T-helper 1 cell treated with Interleukin-12 subunit alpha and Interleukin-12 subunit beta and Interleukin-4 antibody, amounts not matched to agents 30 μg/mL and 1 μg/mL, for 36 hours (primary cell): ENCODE results near the gene ELN.

ENCODE experiments used
- H3K27ac Mint-ChIP-seq: one replicate; pipeline ENCODE4 v1.8.0; 2021; ENCODE audit warnings: mild to moderate bottlenecking, mixed read lengths
- H3K27me3 Mint-ChIP-seq: one replicate; pipeline ENCODE4 v1.8.0; 2021; ENCODE audit warnings: low read depth, mixed read lengths
- H3K36me3 Mint-ChIP-seq: one replicate; pipeline ENCODE4 v1.8.0; 2021; ENCODE audit warnings: low read depth, mixed read lengths
- H3K4me1 Mint-ChIP-seq: one replicate; pipeline ENCODE4 v1.8.0; 2021; ENCODE audit warnings: low read depth, mixed read lengths
- H3K4me3 Mint-ChIP-seq: one replicate; pipeline ENCODE4 v1.8.0; 2021; ENCODE audit warnings: mild to moderate bottlenecking, moderate library complexity, mixed read lengths
- H3K9me3 Mint-ChIP-seq: one replicate; pipeline ENCODE4 v1.8.0; 2021; ENCODE audit warnings: mixed read lengths

Gene ELN

DNA sequence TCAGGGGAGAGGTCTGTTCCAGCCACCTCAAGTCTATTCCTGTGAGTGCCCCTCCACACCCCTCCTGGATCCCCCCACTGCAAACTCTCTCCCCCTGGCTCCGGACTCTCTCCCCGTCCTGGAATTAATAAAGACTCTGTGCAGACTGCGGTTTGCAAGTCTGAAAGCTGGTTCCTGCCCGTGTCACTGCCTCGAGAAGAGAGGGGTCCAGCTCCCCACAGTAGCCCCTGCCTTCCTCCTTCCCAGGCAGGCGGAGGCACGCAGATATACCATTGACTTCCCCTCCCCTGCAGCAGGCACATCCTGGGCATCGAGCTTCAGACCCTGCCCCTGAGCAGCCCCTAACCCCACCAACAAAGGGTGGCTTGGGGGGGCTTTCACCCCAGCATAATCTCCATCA lies 2.2 kb upstream of the ELN start:
- Mint-ChIP-seq H3K27me3 (peaks cover 43% of the 10 kb centered on the region), H3K4me3 (no peak overlapping the region), H3K9me3 (no peaks in the 10 kb centered on the region), H3K36me3 (no peaks in the 10 kb centered on the region), H3K4me1 (no peaks in the 10 kb centered on the region), H3K27ac (no peak overlapping the region)

DNA sequence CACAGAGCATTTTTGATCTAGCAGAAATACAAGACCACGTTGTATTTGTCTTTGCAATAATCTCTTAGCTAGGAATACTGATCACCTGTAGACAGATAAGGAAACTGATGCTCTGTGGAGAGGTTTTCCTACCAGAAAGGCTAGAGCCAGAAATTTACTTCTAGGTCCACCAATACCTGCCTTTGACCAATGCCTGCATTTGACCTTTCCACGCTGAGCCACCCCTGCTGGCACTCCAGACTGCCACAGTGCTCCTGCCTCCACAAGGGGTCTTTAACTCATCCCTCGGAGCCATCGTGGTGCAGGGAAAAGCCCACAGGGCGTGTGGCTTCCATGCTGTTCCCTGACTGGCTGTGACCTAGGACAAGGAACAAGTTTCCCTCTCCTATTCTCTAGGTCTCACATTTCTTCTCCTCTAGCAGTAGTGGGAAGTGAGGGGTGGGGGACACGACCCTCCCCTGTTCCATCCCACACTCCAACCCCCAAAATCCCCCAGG lies 1.5 kb upstream of the ELN start:
- H3K27me3 Mint-ChIP-seq: peaks cover 50% of the 10 kb centered on the region
- no peaks in the 10 kb centered on the region for H3K36me3 Mint-ChIP-seq
- H3K9me3 Mint-ChIP-seq: no peaks in the 10 kb centered on the region
- H3K27ac Mint-ChIP-seq: no peak overlapping the region
- no peak overlapping the region for H3K4me3 Mint-ChIP-seq
- no peaks in the 10 kb centered on the region for H3K4me1 Mint-ChIP-seq

- peaks cover 55% of the 10 kb centered on the region for H3K27me3 Mint-ChIP-seq
- no peaks in the 10 kb centered on the region for H3K9me3 Mint-ChIP-seq
Measured at GRCh38 chr7:74026903-74027682, 880 bp upstream of the ELN start.

DNA sequence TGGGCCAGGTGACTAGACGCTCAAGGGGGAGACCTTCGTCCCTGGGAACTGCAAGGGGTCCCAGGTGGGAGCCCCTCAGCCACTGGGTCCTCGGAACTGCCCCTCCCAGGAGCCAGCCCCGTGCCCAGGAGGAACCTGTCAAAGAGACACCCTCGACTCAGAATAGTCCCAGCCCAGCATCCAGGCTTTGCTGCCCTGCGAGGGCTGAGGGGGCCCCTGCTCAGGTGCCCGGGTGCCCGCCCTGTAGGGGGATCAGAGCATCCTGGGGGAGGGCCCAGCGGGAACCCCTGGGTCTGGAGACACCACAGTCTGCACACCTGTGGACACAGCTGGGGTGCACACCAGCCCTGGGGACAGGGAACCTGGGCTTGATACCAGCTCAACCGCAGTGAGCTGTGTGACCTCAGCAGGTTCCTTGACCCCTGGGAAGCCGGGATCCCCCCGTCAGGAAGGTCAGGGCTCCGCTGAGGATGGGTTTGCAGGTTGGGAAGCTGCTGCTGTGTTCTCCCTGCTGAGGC lies 407 bp downstream of the ELN start:
- Mint-ChIP-seq H3K27me3 (peaks cover 58% of the 10 kb centered on the region), H3K9me3 (no peaks in the 10 kb centered on the region), H3K36me3 (no peaks in the 10 kb centered on the region), H3K4me1 (no peaks in the 10 kb centered on the region), H3K27ac (no peak overlapping the region), H3K4me3 (no peak overlapping the region)

More at GRCh38 chr7:74026903-74027682, 880 bp upstream of the ELN start:
- H3K27ac Mint-ChIP-seq: no peak overlapping the region
- no peaks in the 10 kb centered on the region for H3K36me3 Mint-ChIP-seq
- no peaks in the 10 kb centered on the region for H3K4me1 Mint-ChIP-seq
- no peak overlapping the region for H3K4me3 Mint-ChIP-seq

GRCh38 chr7:74029089-74029785 lies 1.3 kb downstream of the ELN start:
- H3K36me3 Mint-ChIP-seq: no peaks in the 10 kb centered on the region
- no peak overlapping the region for H3K4me3 Mint-ChIP-seq
- H3K27me3 Mint-ChIP-seq: peaks cover 58% of the 10 kb centered on the region
- H3K27ac Mint-ChIP-seq: no peak overlapping the region
- no peaks in the 10 kb centered on the region for H3K4me1 Mint-ChIP-seq
- H3K9me3 Mint-ChIP-seq: no peaks in the 10 kb centered on the region

DNA sequence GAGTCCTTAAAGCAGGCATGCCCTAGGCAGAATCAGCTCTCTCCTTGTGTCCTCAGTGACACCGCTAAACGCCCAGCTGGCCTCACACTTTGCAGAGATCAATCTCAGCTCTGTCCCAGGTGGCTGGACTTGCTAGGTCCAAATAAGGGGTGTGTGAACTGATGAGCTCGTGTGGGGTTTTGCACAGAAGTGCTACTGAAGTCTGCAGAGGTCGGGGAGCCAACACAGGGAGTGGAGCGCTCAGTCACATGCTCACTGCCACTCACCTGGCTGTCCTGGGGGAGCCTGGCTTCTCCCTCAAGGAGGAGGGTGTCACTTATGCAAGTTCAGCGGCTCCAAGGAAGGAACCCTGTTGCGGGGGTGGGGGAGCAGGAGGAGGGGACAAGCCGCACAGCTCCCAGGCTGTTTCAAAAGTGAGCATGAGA lies 2.0 kb downstream of the ELN start:
- no peak overlapping the region for H3K4me3 Mint-ChIP-seq
- H3K27me3 Mint-ChIP-seq: peaks cover 55% of the 10 kb centered on the region
- no peaks in the 10 kb centered on the region for H3K9me3 Mint-ChIP-seq
- H3K4me1 Mint-ChIP-seq: no peaks in the 10 kb centered on the region
- no peaks in the 10 kb centered on the region for H3K36me3 Mint-ChIP-seq
- H3K27ac Mint-ChIP-seq: no peak overlapping the region

- Mint-ChIP-seq H3K4me1 (no peaks in the 10 kb centered on the region), H3K27me3 (peaks cover 46% of the 10 kb centered on the region), H3K36me3 (no peaks in the 10 kb centered on the region), H3K27ac (no peak overlapping the region), H3K9me3 (no peaks in the 10 kb centered on the region), H3K4me3 (no peak overlapping the region)
Measured at GRCh38 chr7:74030861-74031260, 2.9 kb downstream of the ELN start.

DNA sequence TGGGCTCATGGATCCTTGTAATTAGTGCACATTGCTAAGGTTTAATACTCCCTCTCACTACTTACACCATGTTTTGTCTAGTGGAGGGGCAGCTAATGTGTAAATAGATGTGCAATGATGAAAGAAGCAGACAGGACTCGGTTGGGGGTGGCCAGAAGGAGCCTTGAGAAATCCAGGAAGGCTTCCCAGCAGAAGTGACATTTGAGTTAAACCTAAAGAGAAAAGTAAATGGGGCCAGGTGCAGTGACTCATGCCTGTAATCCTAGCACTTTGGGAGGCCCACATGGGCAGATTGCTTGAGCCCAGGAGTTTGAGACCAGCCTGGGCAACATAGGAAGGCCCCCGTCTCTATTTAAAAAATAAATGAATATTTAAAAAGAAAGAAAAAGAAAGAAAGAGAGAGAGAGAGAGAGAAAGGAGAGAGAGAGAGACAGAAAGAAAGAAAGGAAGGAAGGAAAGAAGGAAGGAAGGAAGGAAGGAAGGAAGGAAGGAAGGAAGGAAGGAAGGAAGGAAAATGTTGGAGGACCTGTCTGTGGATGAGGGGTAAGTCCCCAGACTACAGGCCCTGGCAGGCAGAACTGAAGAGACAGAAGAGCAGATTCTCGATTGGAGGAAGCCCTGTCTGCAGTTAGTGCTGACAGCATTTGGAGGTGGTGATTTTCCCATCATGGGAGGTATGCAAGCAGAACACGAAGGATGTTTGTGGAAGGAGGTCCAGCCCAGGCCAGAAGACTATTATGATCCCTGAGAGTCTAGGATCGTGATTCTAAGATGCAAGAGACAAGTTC lies 3.6 kb downstream of the ELN start:
- H3K4me1 Mint-ChIP-seq: no peaks in the 10 kb centered on the region
- no peak overlapping the region for H3K27ac Mint-ChIP-seq

DNA sequence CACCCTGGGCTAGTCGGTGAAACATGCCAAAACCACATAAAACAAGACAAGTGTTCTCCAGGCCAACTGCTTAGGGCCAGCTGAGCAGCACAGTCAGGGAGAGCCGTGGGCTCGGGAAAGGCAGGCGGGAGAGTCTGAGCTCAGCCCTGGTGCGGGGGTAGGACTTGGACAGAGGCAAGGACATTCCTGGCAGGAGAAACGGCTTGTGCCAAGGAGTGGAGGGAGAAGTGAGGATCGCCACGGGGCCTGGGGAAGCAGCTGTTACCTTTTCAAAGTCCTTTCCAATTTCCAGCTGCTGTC lies 4.2 kb downstream of the ELN start:
- Mint-ChIP-seq H3K9me3 (no peaks in the 10 kb centered on the region), H3K36me3 (no peaks in the 10 kb centered on the region), H3K27ac (no peak overlapping the region), H3K27me3 (peaks cover 33% of the 10 kb centered on the region), H3K4me3 (no peak overlapping the region), H3K4me1 (no peaks in the 10 kb centered on the region)

More for the DNA sequence above, 3.6 kb downstream of the ELN start:
- H3K27me3 Mint-ChIP-seq: peaks cover 39% of the 10 kb centered on the region
- no peak overlapping the region for H3K4me3 Mint-ChIP-seq
- H3K36me3 Mint-ChIP-seq: no peaks in the 10 kb centered on the region
- no peaks in the 10 kb centered on the region for H3K9me3 Mint-ChIP-seq

GRCh38 chr7:74032624-74033371 lies 4.8 kb downstream of the ELN start:
- no peak overlapping the region for H3K4me3 Mint-ChIP-seq
- H3K27me3 Mint-ChIP-seq: peaks cover 32% of the 10 kb centered on the region
- H3K27ac Mint-ChIP-seq: no peak overlapping the region
- no peaks in the 10 kb centered on the region for H3K36me3 Mint-ChIP-seq
- H3K9me3 Mint-ChIP-seq: no peaks in the 10 kb centered on the region
- H3K4me1 Mint-ChIP-seq: no peaks in the 10 kb centered on the region

DNA sequence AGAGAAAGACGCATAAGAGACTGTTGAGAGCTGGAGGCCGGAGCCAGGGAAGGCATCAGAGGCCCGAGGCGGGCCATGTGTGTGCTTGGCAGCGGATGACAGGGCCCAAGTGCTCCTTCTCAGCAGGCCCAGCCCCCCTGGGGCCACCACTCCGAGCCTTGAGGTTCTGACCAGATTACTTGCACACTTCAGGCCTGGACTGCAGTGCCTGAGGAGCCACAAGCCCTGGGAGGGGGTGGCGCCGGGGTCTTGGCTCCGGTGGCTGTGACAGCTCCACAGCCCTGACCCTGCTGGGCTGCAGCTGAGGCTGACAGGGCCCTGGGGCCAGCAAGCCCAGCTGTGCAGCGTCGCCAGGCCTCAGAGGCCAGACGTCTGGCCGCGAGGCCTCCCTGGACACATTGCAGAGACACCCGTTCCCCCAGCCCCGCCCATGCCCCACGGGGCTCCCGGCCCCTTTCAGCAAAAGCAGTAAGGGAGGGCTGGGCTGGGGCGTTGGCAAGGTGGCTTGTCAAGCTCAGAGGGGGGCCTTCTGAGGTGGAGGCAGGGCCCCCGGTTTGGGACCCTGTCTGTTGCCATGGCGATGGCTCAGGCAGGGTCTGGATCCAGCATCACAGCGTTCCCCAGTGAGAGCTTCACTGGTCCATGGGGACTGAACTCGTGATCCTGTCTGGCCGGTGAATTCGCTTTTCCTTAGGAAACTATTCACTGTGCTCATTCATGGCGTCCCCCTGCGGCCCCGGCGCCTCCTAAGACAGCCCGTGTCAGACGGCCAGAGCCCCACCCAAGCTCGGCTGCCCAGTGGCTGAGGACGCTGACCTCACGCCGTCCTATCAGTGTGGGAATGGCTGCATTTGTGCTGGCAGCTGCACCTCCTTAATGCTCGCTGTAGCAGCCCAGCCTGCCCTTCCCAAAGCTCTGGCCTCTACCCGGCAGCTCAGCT lies 5.7 kb downstream of the ELN start:
- H3K27ac Mint-ChIP-seq: no peak overlapping the region
- H3K4me1 Mint-ChIP-seq: no peaks in the 10 kb centered on the region
- H3K9me3 Mint-ChIP-seq: no peaks in the 10 kb centered on the region
- H3K4me3 Mint-ChIP-seq: no peak overlapping the region
- H3K27me3 Mint-ChIP-seq: peaks cover 30% of the 10 kb centered on the region
- no peaks in the 10 kb centered on the region for H3K36me3 Mint-ChIP-seq

- no peak overlapping the region for H3K27ac Mint-ChIP-seq
- H3K36me3 Mint-ChIP-seq: no peaks in the 10 kb centered on the region
- H3K27me3 Mint-ChIP-seq: no peaks in the 10 kb centered on the region
- H3K4me3 Mint-ChIP-seq: no peak overlapping the region
- H3K9me3 Mint-ChIP-seq: no peaks in the 10 kb centered on the region
- no peaks in the 10 kb centered on the region for H3K4me1 Mint-ChIP-seq
Measured at GRCh38 chr7:74037609-74038008, 9.6 kb downstream of the ELN start.

- no peaks in the 10 kb centered on the region for H3K9me3 Mint-ChIP-seq
- no peaks in the 10 kb centered on the region for H3K4me1 Mint-ChIP-seq
- no peaks in the 10 kb centered on the region for H3K36me3 Mint-ChIP-seq
- no peak overlapping the region for H3K4me3 Mint-ChIP-seq
- no peaks in the 10 kb centered on the region for H3K27me3 Mint-ChIP-seq
- no peak overlapping the region for H3K27ac Mint-ChIP-seq
Measured at GRCh38 chr7:74038194-74038961, 10.4 kb downstream of the ELN start.
